Left renal pelvis (tissue), 4 donors: ENCODE data around the gene NR5A1. TPM values are rescaled to one million over a fixed set of nuclear protein-coding genes. Genes with fewer than 3 reads are reported as not detected.

Experiments used
- DNase-seq, 4 donors: peaks; one replicate each; pipeline ENCODE4 v3.0.0-alpha.2; 2013; ENCODE audit warnings: low read depth in 4 of 4, low spot score in 3 of 4
- polyA plus RNA-seq, 4 donors: library from polyadenylated mRNA; unstranded; fragments of 120-200 nt; gene quantifications; one replicate each; pipeline ENCODE4 v1.2.1, GENCODE V29; 2013; ENCODE audit not compliant: insufficient read length in 4 of 4

The NR5A1 gene
- polyA plus RNA-seq, 4 donors: 0.18 TPM; not detected in 3

GRCh38 chr9:124485201-124485600 lies 22.0 kb downstream of the NR5A1 start:
- DNase-seq: no peak

- no peak for DNase-seq
These were observed 23.7 kb downstream of the NR5A1 start for GRCh38 chr9:124483481-124483880.

- no peak for DNase-seq
These were observed 24.7 kb downstream of the NR5A1 start for GRCh38 chr9:124482431-124483031.

- DNase-seq: no peak
These were observed 26.1 kb downstream of the NR5A1 start for GRCh38 chr9:124481115-124481514.

- DNase-seq: no peak
These were observed 26.6 kb downstream of the NR5A1 start for GRCh38 chr9:124480621-124480981.

- no peak for DNase-seq
These were observed 27.1 kb downstream of the NR5A1 start for GRCh38 chr9:124479947-124480620.

GRCh38 chr9:124479371-124479770 lies 27.8 kb downstream of the NR5A1 start:
- no peak for DNase-seq

GRCh38 chr9:124478354-124478753 lies 28.8 kb downstream of the NR5A1 start:
- DNase-seq: no peak

GRCh38 chr9:124477648-124478285 lies 29.4 kb downstream of the NR5A1 start:
- no peak for DNase-seq

- no peak for DNase-seq
These were observed 30.0 kb downstream of the NR5A1 start for GRCh38 chr9:124477211-124477647.

GRCh38 chr9:124475868-124476690 lies 31.1 kb downstream of the NR5A1 start:
- DNase-seq: no peak

- no peak for DNase-seq
These were observed 31.9 kb downstream of the NR5A1 start for GRCh38 chr9:124475158-124475867.

GRCh38 chr9:124474151-124474550 lies 33.0 kb downstream of the NR5A1 start:
- no peak for DNase-seq

- no peak for DNase-seq
These were observed 33.9 kb downstream of the NR5A1 start for GRCh38 chr9:124473310-124473709.

GRCh38 chr9:124472770-124473169 lies 34.4 kb downstream of the NR5A1 start:
- DNase-seq: no peak

GRCh38 chr9:124471761-124472160 lies 35.4 kb downstream of the NR5A1 start:
- DNase-seq: no peak

- DNase-seq: no peak
These were observed 36.5 kb downstream of the NR5A1 start for GRCh38 chr9:124470726-124471125.

GRCh38 chr9:124470306-124470705 lies 36.9 kb downstream of the NR5A1 start:
- DNase-seq: no peak

- DNase-seq: no peak
These were observed 38.0 kb downstream of the NR5A1 start for GRCh38 chr9:124469011-124469832.
